ENCODE data around the gene WAS. TPM values are rescaled to one million over a fixed set of nuclear protein-coding genes. Genes with fewer than 3 reads are reported as not detected.

The WAS gene
- polyA plus RNA-seq, 1 of the 3 experiments (the other 2 are of a cell fraction) = 0.30 TPM

GRCh38 chrX:48720577-48721250, 37.1 kb downstream of the WAS start:
- Histone ChIP-seq H3K27ac (ENCODE audit: low read depth in 2 of 2, low read length in 1 of 2) (no peak overlapping the region), H3K9ac (no peak overlapping the region), H3K4me1 (ENCODE audit: control insufficient read depth in 1 of 2, insufficient read depth in 2 of 2, low read depth in 1 of 2, low read length in 1 of 2) (no peaks in the 10 kb centered on the region), H3K4me3 (ENCODE audit: low read depth in 2 of 2, low read length in 1 of 2) (no peak overlapping the region), H3K9me3 (no peaks in the 10 kb centered on the region), H3K9me2 (no peaks in the 10 kb centered on the region), H2AFZ (ENCODE audit: low read depth) (no peak overlapping the region), H3K36me3 (replicated peaks in 1 of 2; ENCODE audit: control insufficient read depth in 1 of 2, insufficient read depth in 2 of 2, low read length in 1 of 2) (no peaks in the 10 kb centered on the region), H4K20me1 (ENCODE audit: insufficient read depth) (no peaks in the 10 kb centered on the region), H3K27me3 (ENCODE audit: insufficient read depth) (no peaks in the 10 kb centered on the region; the same call in 1 of the 2 replicates), H3K4me2 (no peak overlapping the region), H3F3A (replicated peaks; ENCODE audit: insufficient read depth) (no peaks in the 10 kb centered on the region), H3K79me2 (ENCODE audit: insufficient read depth) (no peaks in the 10 kb centered on the region)
- CTCF ChIA-PET = interaction anchor here (1.3 kb wide), 1 partner anchor 9 kb away, joined by 3 read pairs; no protein-coding TSS in a partner anchor
- no peak for DNase-seq
- POLR2A ChIA-PET = no interaction called here
- TF ChIP-seq JUND (IDR thresholded peaks at IDR 0.05) (no peak), TEAD4 (IDR thresholded peaks at IDR 0.05; ENCODE audit: borderline replicate concordance, insufficient read depth) (no peak), MXI1 (IDR thresholded peaks at IDR 0.05; ENCODE audit: low read depth, low read length) (no peak), RAD21 (IDR thresholded peaks at IDR 0.05; ENCODE audit: low read length) (no peak), POLR2AphosphoS5 (IDR thresholded peaks at IDR 0.05; ENCODE audit: low read depth, low read length) (no peak), EP300 (IDR thresholded peaks at IDR 0.05; ENCODE audit: borderline replicate concordance in 1 of 2, low read depth in 1 of 2, low read length in 1 of 2) (no peak), FOSL2 (IDR thresholded peaks at IDR 0.05; ENCODE audit: borderline replicate concordance, low read depth) (no peak), NRF1 (IDR thresholded peaks at IDR 0.05; ENCODE audit: low read depth, low read length) (no peak), CHD2 (IDR thresholded peaks at IDR 0.05; ENCODE audit: low read length, partially characterized antibody) (no peak), GATA2 (CRISPR knock-in tag; IDR thresholded peaks at IDR 0.05) (no peak), YY1 (IDR thresholded peaks at IDR 0.05; ENCODE audit: low read depth) (no peak), SIN3A (IDR thresholded peaks at IDR 0.05; ENCODE audit: borderline replicate concordance, low read depth, low read length) (no peak), RCOR1 (IDR thresholded peaks at IDR 0.05; ENCODE audit: low read length) (no peak), TCF12 (IDR thresholded peaks at IDR 0.05) (no peak)
- 48% methylated on average over 3 of the region's 4 CpGs for WGBS (ENCODE audit: low lambda C conversion rate)

- DNase-seq = no peak
- Histone ChIP-seq H3K4me1 (ENCODE audit: control insufficient read depth in 1 of 2, insufficient read depth in 2 of 2, low read depth in 1 of 2, low read length in 1 of 2) (no peaks in the 10 kb centered on the region), H3K9ac (no peak overlapping the region), H3K27ac (ENCODE audit: low read depth in 2 of 2, low read length in 1 of 2) (no peak overlapping the region), H3K79me2 (ENCODE audit: insufficient read depth) (no peaks in the 10 kb centered on the region), H3K9me3 (no peaks in the 10 kb centered on the region), H3K4me2 (no peak overlapping the region), H4K20me1 (ENCODE audit: insufficient read depth) (no peaks in the 10 kb centered on the region), H3K36me3 (replicated peaks in 1 of 2; ENCODE audit: control insufficient read depth in 1 of 2, insufficient read depth in 2 of 2, low read length in 1 of 2) (no peaks in the 10 kb centered on the region), H3F3A (replicated peaks; ENCODE audit: insufficient read depth) (no peaks in the 10 kb centered on the region), H3K9me2 (no peaks in the 10 kb centered on the region), H3K4me3 (ENCODE audit: low read depth in 2 of 2, low read length in 1 of 2) (no peak overlapping the region), H3K27me3 (ENCODE audit: insufficient read depth) (no peaks in the 10 kb centered on the region; the same call in 1 of the 2 replicates), H2AFZ (ENCODE audit: low read depth) (no peak overlapping the region)
- TF ChIP-seq TAF1 (IDR thresholded peaks at IDR 0.05; ENCODE audit: borderline replicate concordance, low read depth, low read length) (no peak), CTCF (IDR thresholded peaks at IDR 0.05) (no peak), RAD21 (IDR thresholded peaks at IDR 0.05; ENCODE audit: low read length) (no peak), MEF2A (IDR thresholded peaks at IDR 0.05; ENCODE audit: borderline replicate concordance, low read depth) (no peak), EP300 (IDR thresholded peaks at IDR 0.05; ENCODE audit: borderline replicate concordance in 1 of 2, low read depth in 1 of 2, low read length in 1 of 2) (no peak), PBX3 (IDR thresholded peaks at IDR 0.05) (no peak), RXRA (IDR thresholded peaks at IDR 0.05; ENCODE audit: borderline replicate concordance, low read depth) (no peak)
- CTCF ChIA-PET = no interaction called here
- POLR2A ChIA-PET = no interaction called here
These were observed 38.3 kb downstream of the WAS start for GRCh38 chrX:48721916-48722315.
